Measurements from ENCODE around the gene CXCR4. TPM values are rescaled to one million over a fixed set of nuclear protein-coding genes. Genes with fewer than 3 reads are reported as not detected.

The CXCR4 gene
- total and polyA plus RNA-seq, 8 donors = 0.31 to 20.4 (median 1.5) TPM

- TF ChIP-seq CTCF (IDR thresholded peaks at IDR 0.05) = no peak
- FAIRE-seq = no peak
- no peaks in the 10 kb centered on the region for H3K9me3 ChIP-seq
- no peaks in the 10 kb centered on the region for H3K36me3 ChIP-seq
- WGBS, 2 donors = 49 to 51% methylated on average over 5 of the region's 5 CpGs
- intact Hi-C loops (cut with DNase I) = no loop called here
- ATAC-seq = no peak
- peaks cover 0 to 9% (median 0%) of the 10 kb centered on the region in 3 donors for H3K4me1 ChIP-seq
- DNase-seq = no peak
- peaks cover 0 to 6% (median 1%) of the 10 kb centered on the region in 4 donors for H3K27me3 ChIP-seq
- no peak overlapping the region for H3K4me3 ChIP-seq
- no peak overlapping the region for H3K27ac ChIP-seq
These were observed 5.4 kb downstream of the CXCR4 start for GRCh38 chr2:136112317-136113208.

- FAIRE-seq (no peak), DNase-seq (no peak), ATAC-seq (no peak)
- 62 to 67% methylated on average over 6 of the region's 6 CpGs for WGBS, 2 donors
- TF ChIP-seq CTCF (IDR thresholded peaks at IDR 0.05) = no peak
- Histone ChIP-seq H3K27me3 (peaks cover 0 to 6% (median 1%) of the 10 kb centered on the region in 4 donors), H3K36me3 (no peaks in the 10 kb centered on the region), H3K4me1 (peaks cover 0 to 3% (median 0%) of the 10 kb centered on the region in 3 donors), H3K9me3 (no peaks in the 10 kb centered on the region), H3K4me3 (no peak overlapping the region), H3K27ac (no peak overlapping the region)
- intact Hi-C loops (cut with DNase I) = no loop called here
These were observed 6.2 kb downstream of the CXCR4 start for GRCh38 chr2:136111711-136112110.

- Histone ChIP-seq H3K9me3 (no peaks in the 10 kb centered on the region), H3K4me1 (no peaks in the 10 kb centered on the region), H3K36me3 (no peaks in the 10 kb centered on the region), H3K27ac (no peak overlapping the region), H3K4me3 (no peak overlapping the region), H3K27me3 (peaks cover 0 to 6% (median 0%) of the 10 kb centered on the region in 4 donors)
- WGBS, 2 donors = 48 to 63% methylated on average over 1 of the region's 1 CpG
- FAIRE-seq (no peak), ATAC-seq (no peak), DNase-seq (no peak)
- intact Hi-C loops (cut with DNase I) = no loop called here
- no peak for TF ChIP-seq CTCF (IDR thresholded peaks at IDR 0.05)
These were observed 7.4 kb downstream of the CXCR4 start for GRCh38 chr2:136110526-136110925.

- Histone ChIP-seq H3K4me1 (no peaks in the 10 kb centered on the region), H3K9me3 (no peaks in the 10 kb centered on the region), H3K4me3 (no peak overlapping the region), H3K27me3 (no peaks in the 10 kb centered on the region), H3K27ac (no peak overlapping the region), H3K36me3 (no peaks in the 10 kb centered on the region)
- no peak for TF ChIP-seq CTCF (IDR thresholded peaks at IDR 0.05)
- intact Hi-C loops (cut with DNase I) = no loop called here
- 64 to 65% methylated on average over 3 of the region's 3 CpGs for WGBS, 2 donors
- DNase-seq (no peak), FAIRE-seq (no peak), ATAC-seq (no peak)
These were observed 9.5 kb downstream of the CXCR4 start for GRCh38 chr2:136108463-136108862.
